ENCODE results near the gene EPS15. TPM values are rescaled to one million over a fixed set of nuclear protein-coding genes. Genes with fewer than 3 reads are reported as not detected.

Gene EPS15
- total and polyA plus RNA-seq, 11 donors, result 19.9 to 80.6 (median 67.8) TPM

GRCh38 chr1:51344602-51345299, 174.3 kb downstream of the EPS15 start:
- Histone ChIP-seq H3K27ac (no peak overlapping the region), H3K27me3 (peaks cover 7 to 34% (median 26%) of the 10 kb centered on the region in 9 donors), H3K36me3 (no peaks in the 10 kb centered on the region), H3K9me3 (no peaks in the 10 kb centered on the region), H3K4me3 (peak overlapping the region in 5 of 12 donors; percentile 2 to 32 (median 17)), H3K4me1 (peaks cover 0 to 11% (median 3%) of the 10 kb centered on the region in 12 donors)
- WGBS, 4 donors, result 4 to 5% (median 5%) methylated on average over 42 to 60 of the region's 60 CpGs
- ATAC-seq (peak in 3 of 4 donors; percentile 23 to 58 (median 50)), DNase-seq (no peak)
- intact Hi-C loops (cut with DNase I), result loop anchor here in 1 of 10 donors (10.0 kb wide), 1 partner anchor 190 kb away; no protein-coding TSS in a partner anchor
- TF ChIP-seq, protein P1, sequence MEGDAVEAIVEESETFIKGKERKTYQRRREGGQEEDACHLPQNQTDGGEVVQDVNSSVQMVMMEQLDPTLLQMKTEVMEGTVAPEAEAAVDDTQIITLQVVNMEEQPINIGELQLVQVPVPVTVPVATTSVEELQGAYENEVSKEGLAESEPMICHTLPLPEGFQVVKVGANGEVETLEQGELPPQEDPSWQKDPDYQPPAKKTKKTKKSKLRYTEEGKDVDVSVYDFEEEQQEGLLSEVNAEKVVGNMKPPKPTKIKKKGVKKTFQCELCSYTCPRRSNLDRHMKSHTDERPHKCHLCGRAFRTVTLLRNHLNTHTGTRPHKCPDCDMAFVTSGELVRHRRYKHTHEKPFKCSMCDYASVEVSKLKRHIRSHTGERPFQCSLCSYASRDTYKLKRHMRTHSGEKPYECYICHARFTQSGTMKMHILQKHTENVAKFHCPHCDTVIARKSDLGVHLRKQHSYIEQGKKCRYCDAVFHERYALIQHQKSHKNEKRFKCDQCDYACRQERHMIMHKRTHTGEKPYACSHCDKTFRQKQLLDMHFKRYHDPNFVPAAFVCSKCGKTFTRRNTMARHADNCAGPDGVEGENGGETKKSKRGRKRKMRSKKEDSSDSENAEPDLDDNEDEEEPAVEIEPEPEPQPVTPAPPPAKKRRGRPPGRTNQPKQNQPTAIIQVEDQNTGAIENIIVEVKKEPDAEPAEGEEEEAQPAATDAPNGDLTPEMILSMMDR (IDR thresholded peaks at IDR 0.05), result peak in 4 of 12 donors; percentile 7 to 25 (median 18)
- TF ChIP-seq POLR2A (IDR thresholded peaks at IDR 0.05), result no peak

DNA sequence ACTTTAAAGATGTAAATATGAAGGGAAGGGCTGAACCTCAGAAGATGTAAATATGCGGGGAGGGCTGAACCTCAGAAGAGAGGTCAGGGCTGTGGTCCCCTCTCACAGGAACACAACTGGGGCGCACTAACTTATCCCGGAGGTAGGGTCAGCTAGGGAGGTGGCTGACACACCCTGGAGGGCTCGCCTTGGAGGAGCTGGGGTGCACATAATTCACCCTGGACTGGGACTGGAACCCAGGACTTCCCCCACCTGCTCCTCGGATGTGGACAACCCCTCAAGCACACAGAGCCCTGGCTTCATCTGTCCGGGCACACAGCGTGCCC, 174.8 kb downstream of the EPS15 start:
- intact Hi-C loops (cut with DNase I), result loop anchor here in 1 of 10 donors (10.0 kb wide), 1 partner anchor 191 kb away; no protein-coding TSS in a partner anchor
- Histone ChIP-seq H3K27me3 (peaks cover 7 to 34% (median 26%) of the 10 kb centered on the region in 9 donors), H3K4me3 (no peak overlapping the region), H3K36me3 (no peaks in the 10 kb centered on the region), H3K4me1 (peaks cover 0 to 11% (median 3%) of the 10 kb centered on the region in 12 donors), H3K27ac (no peak overlapping the region), H3K9me3 (no peaks in the 10 kb centered on the region)
- 66 to 75% (median 71%) methylated on average over 3 to 7 of the region's 7 CpGs for WGBS, 4 donors
- no peak for DNase-seq
- ATAC-seq, result peak in 1 of 4 donors; percentile 9
- TF ChIP-seq POLR2A (IDR thresholded peaks at IDR 0.05), result no peak
- TF ChIP-seq, protein P1 (IDR thresholded peaks at IDR 0.05), result no peak

DNA sequence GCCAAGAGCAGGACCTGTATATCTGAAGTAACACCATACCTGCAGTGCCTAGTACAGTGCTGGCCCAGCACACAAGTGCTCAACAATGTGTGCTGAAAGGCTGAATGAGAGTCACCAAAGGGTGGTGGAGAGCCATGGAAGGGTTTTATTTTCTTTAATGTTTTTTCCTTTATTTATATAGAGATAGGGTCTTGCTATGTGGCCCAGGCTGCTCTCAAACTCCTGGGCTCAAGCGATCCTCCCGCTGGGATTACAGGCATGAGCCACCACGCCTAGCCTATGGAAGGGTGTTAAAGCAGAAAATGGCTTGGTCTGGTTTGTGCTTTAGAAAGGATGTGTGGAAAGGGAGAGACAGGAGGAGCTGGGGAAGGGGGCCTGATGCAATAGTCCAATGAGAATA, 175.4 kb downstream of the EPS15 start:
- DNase-seq (no peak), ATAC-seq (no peak)
- TF ChIP-seq, protein P1 (IDR thresholded peaks at IDR 0.05), result no peak
- no peak for TF ChIP-seq POLR2A (IDR thresholded peaks at IDR 0.05)
- Histone ChIP-seq H3K4me3 (no peak overlapping the region), H3K36me3 (no peaks in the 10 kb centered on the region), H3K27ac (no peak overlapping the region), H3K4me1 (peaks cover 0 to 11% (median 3%) of the 10 kb centered on the region in 12 donors), H3K27me3 (peaks cover 7 to 34% (median 26%) of the 10 kb centered on the region in 9 donors), H3K9me3 (no peaks in the 10 kb centered on the region)
- WGBS, 4 donors, result 86 to 94% (median 88%) methylated on average over 3 of the region's 3 CpGs
- intact Hi-C loops (cut with DNase I), result loop anchor here in 1 of 10 donors (10.0 kb wide), 1 partner anchor 191 kb away; no protein-coding TSS in a partner anchor

GRCh38 chr1:51342591-51343206, 176.4 kb downstream of the EPS15 start:
- ATAC-seq (no peak), DNase-seq (no peak)
- H3K9me3 ChIP-seq, result no peaks in the 10 kb centered on the region
- no peak overlapping the region for H3K4me3 ChIP-seq
- peaks cover 7 to 34% (median 26%) of the 10 kb centered on the region in 9 donors for H3K27me3 ChIP-seq
- H3K4me1 ChIP-seq, result peaks cover 0 to 11% (median 3%) of the 10 kb centered on the region in 12 donors
- no peak overlapping the region for H3K27ac ChIP-seq
- intact Hi-C loops (cut with DNase I), result loop anchor here in 1 of 10 donors (10.0 kb wide), 1 partner anchor 192 kb away; no protein-coding TSS in a partner anchor
- TF ChIP-seq, protein P1 (IDR thresholded peaks at IDR 0.05), result no peak
- no peak for TF ChIP-seq POLR2A (IDR thresholded peaks at IDR 0.05)
- H3K36me3 ChIP-seq, result no peaks in the 10 kb centered on the region
- 89 to 93% (median 91%) methylated on average over 9 of the region's 9 CpGs for WGBS, 4 donors
